ENCODE measurements around the gene TMC2.
"Not testable (repeated sequence)": the region's sequence is repeated elsewhere in the genome, so short reads cannot be mapped to it uniquely, and the experiment has no call there.

GRCh38 chr20:2502808-2503384, 33.5 kb upstream of the TMC2 start:
- TF ChIP-seq CTCF, POLR2A (IDR thresholded peaks at IDR 0.05): not testable (repeated sequence)
